Measurements from ENCODE around the gene IPO8. TPM values are rescaled to one million over a fixed set of nuclear protein-coding genes. Genes with fewer than 3 reads are reported as not detected.

Gene IPO8
- total and polyA plus RNA-seq, 2 experiments from 2014 or later: 10.4 to 29.6 TPM

- H3K36me3 ChIP-seq: peaks cover 35% of the 10 kb centered on the region
- no peaks in the 10 kb centered on the region for H3K4me1 ChIP-seq (ENCODE audit: low read depth)
- H3K9me3 ChIP-seq (ENCODE audit: low read depth): no peaks in the 10 kb centered on the region
- H3K4me3 ChIP-seq: no peak overlapping the region
- no peaks in the 10 kb centered on the region for H3K27me3 ChIP-seq
- H3K27ac ChIP-seq: no peak overlapping the region
- no peak for DNase-seq (ENCODE audit: low read depth in 1 of 2, low spot score in 1 of 2)
- no peak for TF ChIP-seq CTCF (IDR thresholded peaks at IDR 0.05; ENCODE audit: low read depth, low read length)
Observed at GRCh38 chr12:30730011-30730410, 34.3 kb upstream of the IPO8 start.

- H3K4me1 ChIP-seq (ENCODE audit: low read depth): no peaks in the 10 kb centered on the region
- H3K27ac ChIP-seq: no peak overlapping the region
- H3K9me3 ChIP-seq (ENCODE audit: low read depth): no peaks in the 10 kb centered on the region
- no peaks in the 10 kb centered on the region for H3K27me3 ChIP-seq
- H3K4me3 ChIP-seq: no peak overlapping the region
- no peak for TF ChIP-seq CTCF (IDR thresholded peaks at IDR 0.05; ENCODE audit: low read depth, low read length)
- no peak for DNase-seq (ENCODE audit: low read depth in 1 of 2, low spot score in 1 of 2)
- peaks cover 32% of the 10 kb centered on the region for H3K36me3 ChIP-seq
Observed at GRCh38 chr12:30729547-30729946, 33.9 kb upstream of the IPO8 start.

DNA sequence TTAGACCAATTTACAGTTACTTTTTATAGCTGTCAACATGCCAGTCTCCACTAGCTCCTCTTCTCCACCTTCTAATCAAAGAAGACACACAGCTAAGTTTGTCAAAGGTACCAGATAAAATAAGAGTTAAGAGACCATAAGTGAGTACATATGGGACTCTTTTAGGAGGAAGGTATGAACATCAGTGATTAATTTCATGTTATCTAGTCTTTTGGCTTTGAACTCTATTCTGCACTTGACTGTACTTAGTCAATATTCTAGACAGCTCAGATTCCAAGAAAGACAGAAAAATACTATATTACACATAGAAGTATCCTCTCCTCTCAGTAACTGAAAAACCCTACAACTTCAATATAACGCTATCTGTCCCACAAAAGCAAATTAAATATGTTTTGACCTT, 31.0 kb upstream of the IPO8 start:
- H3K36me3 ChIP-seq: peaks cover 56% of the 10 kb centered on the region
- H3K9me3 ChIP-seq (ENCODE audit: low read depth): no peaks in the 10 kb centered on the region
- H3K27ac ChIP-seq: no peak overlapping the region
- no peaks in the 10 kb centered on the region for H3K27me3 ChIP-seq
- TF ChIP-seq CTCF (IDR thresholded peaks at IDR 0.05; ENCODE audit: low read depth, low read length): no peak
- no peak for DNase-seq (ENCODE audit: low read depth in 1 of 2, low spot score in 1 of 2)
- no peaks in the 10 kb centered on the region for H3K4me1 ChIP-seq (ENCODE audit: low read depth)
- no peak overlapping the region for H3K4me3 ChIP-seq

- peak in 1 of 2 donors; percentile 80 for DNase-seq (ENCODE audit: low read depth in 1 of 2, low spot score in 1 of 2)
- Histone ChIP-seq H3K27me3 (no peaks in the 10 kb centered on the region), H3K27ac (no peak overlapping the region), H3K4me3 (no peak overlapping the region), H3K36me3 (peaks cover 59% of the 10 kb centered on the region), H3K4me1 (ENCODE audit: low read depth) (no peaks in the 10 kb centered on the region), H3K9me3 (ENCODE audit: low read depth) (no peaks in the 10 kb centered on the region)
- TF ChIP-seq CTCF (IDR thresholded peaks at IDR 0.05; ENCODE audit: low read depth, low read length): peak; percentile 20
Observed at GRCh38 chr12:30725739-30726138, 30.1 kb upstream of the IPO8 start.

- Histone ChIP-seq H3K36me3 (peaks cover 69% of the 10 kb centered on the region), H3K27me3 (no peaks in the 10 kb centered on the region), H3K27ac (no peak overlapping the region), H3K4me3 (no peak overlapping the region), H3K4me1 (ENCODE audit: low read depth) (no peaks in the 10 kb centered on the region), H3K9me3 (ENCODE audit: low read depth) (no peaks in the 10 kb centered on the region)
- TF ChIP-seq CTCF (IDR thresholded peaks at IDR 0.05; ENCODE audit: low read depth, low read length): no peak
- DNase-seq (ENCODE audit: low read depth in 1 of 2, low spot score in 1 of 2): peak in 1 of 2 donors; percentile 10
Observed at GRCh38 chr12:30719060-30719459, 23.4 kb upstream of the IPO8 start.
